Measurements from ENCODE around the gene TMX2. TPM values are rescaled to one million over a fixed set of nuclear protein-coding genes. Genes with fewer than 3 reads are reported as not detected.

The TMX2 gene
- total and polyA plus RNA-seq, 12 donors, result 45.4 to 105 (median 69.0) TPM

- intact Hi-C loops (cut with DNase I), result loop anchor here in 4 of 10 donors (2.0 to 10.0 kb wide), 3 partner anchors 15 to 247 kb away; partner anchors contain the start of genes CTNND1 (in 1 of the 4) and OR9Q1 (in 1 of the 4)
- Histone ChIP-seq H3K9me3 (no peaks in the 10 kb centered on the region), H3K4me1 (peaks cover 48 to 100% (median 99%) of the 10 kb centered on the region in 9 donors), H3K27me3 (no peaks in the 10 kb centered on the region), H3K4me3 (peak overlapping the region in 8 of 10 donors; percentile 5 to 41 (median 34)), H3K36me3 (peaks cover 0 to 13% (median 0%) of the 10 kb centered on the region in 9 donors), H3K27ac (peak overlapping the region; percentile 74 to 95 (median 90))
- DNase-seq (peak in 1 of 2 donors; percentile 47), ATAC-seq (peak in 6 of 8 donors; percentile 7 to 46 (median 32))
- WGBS, 2 donors, result 8 to 11% methylated on average over 3 of the region's 3 CpGs
- TF ChIP-seq, protein P1, sequence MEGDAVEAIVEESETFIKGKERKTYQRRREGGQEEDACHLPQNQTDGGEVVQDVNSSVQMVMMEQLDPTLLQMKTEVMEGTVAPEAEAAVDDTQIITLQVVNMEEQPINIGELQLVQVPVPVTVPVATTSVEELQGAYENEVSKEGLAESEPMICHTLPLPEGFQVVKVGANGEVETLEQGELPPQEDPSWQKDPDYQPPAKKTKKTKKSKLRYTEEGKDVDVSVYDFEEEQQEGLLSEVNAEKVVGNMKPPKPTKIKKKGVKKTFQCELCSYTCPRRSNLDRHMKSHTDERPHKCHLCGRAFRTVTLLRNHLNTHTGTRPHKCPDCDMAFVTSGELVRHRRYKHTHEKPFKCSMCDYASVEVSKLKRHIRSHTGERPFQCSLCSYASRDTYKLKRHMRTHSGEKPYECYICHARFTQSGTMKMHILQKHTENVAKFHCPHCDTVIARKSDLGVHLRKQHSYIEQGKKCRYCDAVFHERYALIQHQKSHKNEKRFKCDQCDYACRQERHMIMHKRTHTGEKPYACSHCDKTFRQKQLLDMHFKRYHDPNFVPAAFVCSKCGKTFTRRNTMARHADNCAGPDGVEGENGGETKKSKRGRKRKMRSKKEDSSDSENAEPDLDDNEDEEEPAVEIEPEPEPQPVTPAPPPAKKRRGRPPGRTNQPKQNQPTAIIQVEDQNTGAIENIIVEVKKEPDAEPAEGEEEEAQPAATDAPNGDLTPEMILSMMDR (IDR thresholded peaks at IDR 0.05), result no peak
Observed at GRCh38 chr11:57777969-57778317, 65.5 kb downstream of the TMX2 start.

DNA sequence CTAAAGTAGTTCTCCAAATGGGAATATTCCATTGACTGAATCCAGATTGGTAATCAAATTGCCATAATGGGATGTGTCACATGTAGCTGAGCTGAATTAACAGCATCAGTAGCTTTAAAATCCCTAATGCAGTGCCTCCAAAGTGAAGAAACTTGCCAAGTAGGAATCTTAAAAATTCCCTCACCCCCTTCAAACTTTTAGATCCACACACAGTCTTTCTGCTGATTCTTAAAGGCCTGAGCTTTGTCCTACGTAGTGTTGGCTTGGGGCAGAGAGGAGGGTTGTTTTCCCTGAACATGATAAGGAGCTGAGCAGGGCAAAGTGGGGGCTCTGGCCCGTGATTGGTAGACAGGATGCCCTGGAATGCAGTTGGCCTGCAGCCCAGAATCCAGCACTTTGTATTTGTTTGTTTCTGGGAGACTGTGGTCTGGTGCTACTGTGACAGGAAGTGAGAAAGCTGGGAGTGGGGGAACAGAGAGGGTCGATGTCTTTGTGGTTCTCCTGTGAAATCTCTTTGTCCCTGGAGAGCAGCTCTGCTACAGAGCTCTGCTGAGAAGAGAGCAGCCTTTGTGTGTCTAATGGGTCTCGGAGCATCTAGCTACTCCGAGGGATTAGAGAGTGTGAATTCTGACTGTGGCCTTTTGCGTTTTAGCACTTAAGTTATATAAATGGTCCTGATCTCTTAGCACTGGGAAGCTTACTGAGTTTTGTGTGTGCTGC, 66.1 kb downstream of the TMX2 start:
- ATAC-seq, result peak; percentile 88 to 94 (median 92)
- Histone ChIP-seq H3K36me3 (peaks cover 0 to 13% (median 0%) of the 10 kb centered on the region in 9 donors), H3K9me3 (no peaks in the 10 kb centered on the region), H3K4me3 (peak overlapping the region in 8 of 10 donors; percentile 5 to 41 (median 34)), H3K27me3 (no peaks in the 10 kb centered on the region), H3K4me1 (peaks cover 48 to 100% (median 98%) of the 10 kb centered on the region in 9 donors), H3K27ac (peak overlapping the region; percentile 74 to 95 (median 90))
- DNase-seq, result peak; percentile 88 to 96
- 1 to 3% methylated on average over 6 of the region's 6 CpGs for WGBS, 2 donors
- intact Hi-C loops (cut with DNase I), result loop anchor here in 3 of 10 donors (2.0 to 10.0 kb wide), 3 partner anchors 16 to 246 kb away; partner anchors contain the start of genes CTNND1 (in 1 of the 3) and OR9Q1 (in 1 of the 3)
- TF ChIP-seq, protein P1 (IDR thresholded peaks at IDR 0.05), result no peak

GRCh38 chr11:57779276-57779675, 66.9 kb downstream of the TMX2 start:
- TF ChIP-seq, protein P1 (IDR thresholded peaks at IDR 0.05), result peak in 2 of 9 donors; percentile 5 to 15
- Histone ChIP-seq H3K27ac (peak overlapping the region; percentile 74 to 95 (median 90)), H3K27me3 (no peaks in the 10 kb centered on the region), H3K9me3 (no peaks in the 10 kb centered on the region), H3K36me3 (peaks cover 0 to 13% (median 0%) of the 10 kb centered on the region in 9 donors), H3K4me1 (peaks cover 45 to 100% (median 92%) of the 10 kb centered on the region in 9 donors), H3K4me3 (peak overlapping the region in 8 of 10 donors; percentile 5 to 41 (median 34))
- DNase-seq (peak in 1 of 2 donors; percentile 41), ATAC-seq (peak in 7 of 8 donors; percentile 41 to 68 (median 57))
- WGBS, 2 donors, result 4 to 13% methylated on average over 1 of the region's 1 CpG
- intact Hi-C loops (cut with DNase I), result loop anchor here in 3 of 10 donors (2.0 to 10.0 kb wide), 3 partner anchors 16 to 246 kb away; partner anchors contain the start of genes CTNND1 (in 1 of the 3) and OR9Q1 (in 1 of the 3)

- Histone ChIP-seq H3K9me3 (no peaks in the 10 kb centered on the region), H3K4me1 (peaks cover 36 to 100% (median 91%) of the 10 kb centered on the region in 9 donors), H3K4me3 (no peak overlapping the region), H3K27ac (peak overlapping the region; percentile 19 to 95 (median 90)), H3K36me3 (peaks cover 0 to 13% (median 0%) of the 10 kb centered on the region in 9 donors), H3K27me3 (no peaks in the 10 kb centered on the region)
- intact Hi-C loops (cut with DNase I), result no loop called here
- DNase-seq, result peak in 1 of 2 donors; percentile 41
- peak in 5 of 8 donors; percentile 19 to 50 (median 42) for ATAC-seq
- 26 to 45% methylated on average over 3 of the region's 3 CpGs for WGBS, 2 donors
- TF ChIP-seq, protein P1 (IDR thresholded peaks at IDR 0.05), result no peak
Observed at GRCh38 chr11:57781529-57781943, 69.1 kb downstream of the TMX2 start.

All from heart right ventricle (tissue), 16 donors.